Measurements from ENCODE around the gene SPP1. TPM values are rescaled to one million over a fixed set of nuclear protein-coding genes. Genes with fewer than 3 reads are reported as not detected.
A peak's percentile ranks its signal among the peaks of the same experiment; 100 is the strongest.

Gene SPP1
- total RNA-seq, 1 donor = 7.6 TPM

DNA sequence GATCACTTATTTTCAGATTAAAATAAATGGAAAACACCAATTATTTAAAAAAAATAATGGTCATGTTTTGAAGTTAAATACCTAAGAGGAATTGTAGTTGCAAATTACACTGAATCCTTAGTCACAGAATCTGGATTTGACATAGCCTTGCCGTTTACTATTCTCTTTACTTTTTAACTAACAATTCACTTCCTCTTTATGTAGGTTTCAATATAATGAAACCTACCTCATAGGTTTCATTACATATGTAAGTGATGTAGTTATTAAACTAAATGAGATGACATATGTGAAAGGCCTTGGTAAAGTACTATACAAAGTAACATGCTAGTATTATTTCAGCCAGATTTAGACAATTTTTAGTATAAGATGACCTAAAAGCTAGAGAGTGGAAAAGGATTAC is 6.5 kb downstream of the SPP1 start:
- H4K20me1 ChIP-seq (ENCODE audit: insufficient read depth, low read length) = no peaks in the 10 kb centered on the region
- no peaks in the 10 kb centered on the region for H3K79me2 ChIP-seq (ENCODE audit: insufficient read depth, low read length)
- H3K4me2 ChIP-seq (ENCODE audit: insufficient read depth, low read length) = peak overlapping the region; percentile 16
- H3K9me3 ChIP-seq (ENCODE audit: low read depth, low read length) = no peaks in the 10 kb centered on the region
- TF ChIP-seq, protein P1, sequence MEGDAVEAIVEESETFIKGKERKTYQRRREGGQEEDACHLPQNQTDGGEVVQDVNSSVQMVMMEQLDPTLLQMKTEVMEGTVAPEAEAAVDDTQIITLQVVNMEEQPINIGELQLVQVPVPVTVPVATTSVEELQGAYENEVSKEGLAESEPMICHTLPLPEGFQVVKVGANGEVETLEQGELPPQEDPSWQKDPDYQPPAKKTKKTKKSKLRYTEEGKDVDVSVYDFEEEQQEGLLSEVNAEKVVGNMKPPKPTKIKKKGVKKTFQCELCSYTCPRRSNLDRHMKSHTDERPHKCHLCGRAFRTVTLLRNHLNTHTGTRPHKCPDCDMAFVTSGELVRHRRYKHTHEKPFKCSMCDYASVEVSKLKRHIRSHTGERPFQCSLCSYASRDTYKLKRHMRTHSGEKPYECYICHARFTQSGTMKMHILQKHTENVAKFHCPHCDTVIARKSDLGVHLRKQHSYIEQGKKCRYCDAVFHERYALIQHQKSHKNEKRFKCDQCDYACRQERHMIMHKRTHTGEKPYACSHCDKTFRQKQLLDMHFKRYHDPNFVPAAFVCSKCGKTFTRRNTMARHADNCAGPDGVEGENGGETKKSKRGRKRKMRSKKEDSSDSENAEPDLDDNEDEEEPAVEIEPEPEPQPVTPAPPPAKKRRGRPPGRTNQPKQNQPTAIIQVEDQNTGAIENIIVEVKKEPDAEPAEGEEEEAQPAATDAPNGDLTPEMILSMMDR (IDR thresholded peaks at IDR 0.05; ENCODE audit: extremely low read depth, low read depth, low read length) = no peak
- no peaks in the 10 kb centered on the region for H3K4me1 ChIP-seq (ENCODE audit: insufficient read depth, low read length)
- no peak overlapping the region for H3K4me3 ChIP-seq (ENCODE audit: insufficient read depth, low read length)
- H3K27ac ChIP-seq (ENCODE audit: low read depth, low read length) = no peak overlapping the region
- no peaks in the 10 kb centered on the region for H3K36me3 ChIP-seq (ENCODE audit: insufficient read depth, low read length)
- DNase-seq (ENCODE audit: insufficient read length, low spot score, missing footprints) = no peak
- H2AFZ ChIP-seq (ENCODE audit: low read length) = no peak overlapping the region
- H3K27me3 ChIP-seq (ENCODE audit: insufficient read depth, low read length) = no peaks in the 10 kb centered on the region

- Histone ChIP-seq H3K9me3 (ENCODE audit: low read depth, low read length) (no peaks in the 10 kb centered on the region), H3K4me1 (ENCODE audit: insufficient read depth, low read length) (no peaks in the 10 kb centered on the region), H3K79me2 (ENCODE audit: insufficient read depth, low read length) (no peaks in the 10 kb centered on the region), H3K27me3 (ENCODE audit: insufficient read depth, low read length) (no peaks in the 10 kb centered on the region), H2AFZ (ENCODE audit: low read length) (peak overlapping the region; percentile 24), H3K27ac (ENCODE audit: low read depth, low read length) (no peak overlapping the region), H3K4me2 (ENCODE audit: insufficient read depth, low read length) (peak overlapping the region; percentile 16), H3K4me3 (ENCODE audit: insufficient read depth, low read length) (no peak overlapping the region), H4K20me1 (ENCODE audit: insufficient read depth, low read length) (no peaks in the 10 kb centered on the region), H3K36me3 (ENCODE audit: insufficient read depth, low read length) (no peaks in the 10 kb centered on the region)
- no peak for DNase-seq (ENCODE audit: insufficient read length, low spot score, missing footprints)
- TF ChIP-seq, protein P1 (IDR thresholded peaks at IDR 0.05; ENCODE audit: extremely low read depth, low read depth, low read length) = no peak
Measured at GRCh38 chr4:87982446-87983010, 7.0 kb downstream of the SPP1 start.

DNA sequence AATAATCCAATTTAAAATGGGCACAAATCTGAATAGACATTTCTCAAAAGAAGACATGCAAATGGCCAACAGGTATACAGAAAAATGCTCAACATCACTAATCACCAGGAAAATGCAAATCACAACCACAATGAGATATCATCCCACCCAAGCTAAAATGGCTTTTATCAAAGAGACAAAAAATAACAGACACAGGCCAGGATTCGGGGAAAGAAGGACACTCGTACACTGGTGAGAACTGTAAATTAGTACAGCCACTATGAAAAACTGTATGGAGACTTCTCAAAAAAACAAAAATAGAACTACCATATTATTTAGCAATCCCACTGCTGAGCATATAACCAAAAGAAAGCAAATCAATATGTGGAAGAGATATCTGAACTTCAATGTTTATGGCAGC is 8.5 kb downstream of the SPP1 start:
- H3K4me3 ChIP-seq (ENCODE audit: insufficient read depth, low read length) = no peak overlapping the region
- H4K20me1 ChIP-seq (ENCODE audit: insufficient read depth, low read length) = no peaks in the 10 kb centered on the region
- no peaks in the 10 kb centered on the region for H3K79me2 ChIP-seq (ENCODE audit: insufficient read depth, low read length)
- H3K27me3 ChIP-seq (ENCODE audit: insufficient read depth, low read length) = no peaks in the 10 kb centered on the region
- no peak overlapping the region for H2AFZ ChIP-seq (ENCODE audit: low read length)
- DNase-seq (ENCODE audit: insufficient read length, low spot score, missing footprints) = no peak
- H3K4me2 ChIP-seq (ENCODE audit: insufficient read depth, low read length) = no peak overlapping the region
- H3K36me3 ChIP-seq (ENCODE audit: insufficient read depth, low read length) = no peaks in the 10 kb centered on the region
- H3K9me3 ChIP-seq (ENCODE audit: low read depth, low read length) = no peaks in the 10 kb centered on the region
- H3K4me1 ChIP-seq (ENCODE audit: insufficient read depth, low read length) = no peaks in the 10 kb centered on the region
- H3K27ac ChIP-seq (ENCODE audit: low read depth, low read length) = no peak overlapping the region
- TF ChIP-seq, protein P1 (IDR thresholded peaks at IDR 0.05; ENCODE audit: extremely low read depth, low read depth, low read length) = no peak

- Histone ChIP-seq H3K36me3 (ENCODE audit: insufficient read depth, low read length) (no peaks in the 10 kb centered on the region), H3K4me1 (ENCODE audit: insufficient read depth, low read length) (no peaks in the 10 kb centered on the region), H3K9me3 (ENCODE audit: low read depth, low read length) (no peaks in the 10 kb centered on the region), H2AFZ (ENCODE audit: low read length) (peak overlapping the region; percentile 13), H3K27ac (ENCODE audit: low read depth, low read length) (no peak overlapping the region), H3K4me3 (ENCODE audit: insufficient read depth, low read length) (no peak overlapping the region), H3K4me2 (ENCODE audit: insufficient read depth, low read length) (no peak overlapping the region), H3K27me3 (ENCODE audit: insufficient read depth, low read length) (no peaks in the 10 kb centered on the region), H4K20me1 (ENCODE audit: insufficient read depth, low read length) (no peaks in the 10 kb centered on the region), H3K79me2 (ENCODE audit: insufficient read depth, low read length) (no peaks in the 10 kb centered on the region)
- TF ChIP-seq, protein P1 (IDR thresholded peaks at IDR 0.05; ENCODE audit: extremely low read depth, low read depth, low read length) = peak; percentile 69
- no peak for DNase-seq (ENCODE audit: insufficient read length, low spot score, missing footprints)
Measured at GRCh38 chr4:87985097-87985886, 9.8 kb downstream of the SPP1 start.

Data from osteoblast (primary cell).